ENCODE results near the gene TIMM23.
A peak's percentile ranks its signal among the peaks of the same experiment; 100 is the strongest.
"Not testable (repeated sequence)": the region's sequence is repeated elsewhere in the genome, so short reads cannot be mapped to it uniquely, and the experiment has no call there.

Gene TIMM23, protein sequence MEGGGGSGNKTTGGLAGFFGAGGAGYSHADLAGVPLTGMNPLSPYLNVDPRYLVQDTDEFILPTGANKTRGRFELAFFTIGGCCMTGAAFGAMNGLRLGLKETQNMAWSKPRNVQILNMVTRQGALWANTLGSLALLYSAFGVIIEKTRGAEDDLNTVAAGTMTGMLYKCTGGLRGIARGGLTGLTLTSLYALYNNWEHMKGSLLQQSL

DNA sequence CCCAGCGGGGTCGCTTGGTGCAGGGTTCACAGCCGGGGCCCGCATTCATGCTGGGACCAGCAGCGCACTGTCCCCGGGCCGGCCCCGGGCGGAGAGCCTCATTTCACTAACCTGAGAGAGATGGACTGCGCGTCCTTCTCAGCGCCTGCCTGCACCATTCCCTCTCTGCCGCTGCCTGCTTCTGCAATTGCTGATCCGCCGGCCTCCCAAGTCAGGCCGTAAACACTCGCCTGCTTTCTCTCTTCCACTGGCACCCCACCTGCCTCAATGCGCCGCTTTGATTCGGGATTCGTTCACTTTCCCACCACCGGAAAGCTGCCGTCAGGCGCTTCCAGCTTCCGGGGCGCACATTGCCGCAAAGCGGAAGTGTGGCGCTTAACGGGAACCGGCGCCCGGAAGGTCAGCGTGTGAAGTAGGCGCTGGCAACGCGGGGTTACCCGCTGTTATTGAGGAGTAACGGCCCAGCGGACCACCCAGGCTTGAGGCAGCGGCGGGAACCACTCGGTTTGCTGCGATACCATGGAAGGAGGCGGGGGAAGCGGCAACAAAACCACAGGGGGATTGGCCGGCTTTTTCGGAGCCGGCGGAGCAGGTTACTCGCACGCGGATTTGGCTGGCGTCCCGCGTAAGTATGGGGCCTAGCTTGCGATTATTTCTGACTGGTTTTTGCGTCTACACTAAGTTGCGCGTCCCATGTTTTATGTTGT is at the start of gene TIMM23:
Gene TIMM23 (plus strand): TSS at position 384 of the 707 bp plus-strand sequence. CDS start 136 bp downstream, at position 520.
- H3K4me3 ChIP-seq (ENCODE audit: low read depth, low read length) = peak within 1 kb of the TSS; percentile 76

- not testable (repeated sequence) for H3K4me3 ChIP-seq (ENCODE audit: low read depth, low read length)
These were observed 45.5 kb upstream of the TIMM23 start for GRCh38 chr10:45926790-45927189.

DNA sequence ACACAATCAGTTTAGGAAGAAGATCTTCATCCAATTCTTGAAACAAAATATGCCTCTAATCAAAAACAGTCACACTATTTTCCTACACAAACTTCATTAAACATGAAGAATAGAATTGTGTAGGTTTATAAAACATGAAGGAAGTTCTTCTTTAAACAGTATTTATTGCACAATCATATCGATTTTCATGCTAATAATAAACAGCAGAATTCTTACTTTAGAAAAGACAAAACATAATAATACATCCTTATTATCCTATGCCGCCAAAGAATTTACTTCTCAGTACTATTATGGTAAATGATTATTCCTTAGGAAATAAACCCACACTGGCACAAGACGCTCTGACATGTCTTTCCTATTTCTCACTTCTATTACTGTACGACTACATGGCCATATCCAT is 41.0 kb upstream of the TIMM23 start:
- not testable (repeated sequence) for H3K4me3 ChIP-seq (ENCODE audit: low read depth, low read length)

DNA sequence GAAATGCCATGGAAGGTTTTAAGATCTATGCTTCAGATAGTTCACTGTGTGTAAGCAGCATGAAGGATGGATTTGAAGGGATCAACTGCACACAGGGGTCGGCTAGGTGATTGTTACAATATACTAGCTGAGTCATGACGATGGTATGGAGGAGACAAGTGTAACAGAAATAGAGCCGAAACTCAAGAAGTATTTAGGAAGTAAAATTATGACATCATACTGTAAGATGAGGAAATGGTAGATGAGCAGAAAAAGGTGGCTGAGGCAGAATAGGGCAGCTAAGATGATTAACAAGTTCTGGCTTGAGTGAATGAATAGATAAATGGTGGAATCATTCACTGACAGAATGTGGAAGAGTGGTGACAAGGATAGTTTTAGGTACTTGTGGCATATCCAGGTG is 37.5 kb upstream of the TIMM23 start:
- H3K4me3 ChIP-seq (ENCODE audit: low read depth, low read length) = not testable (repeated sequence)

DNA sequence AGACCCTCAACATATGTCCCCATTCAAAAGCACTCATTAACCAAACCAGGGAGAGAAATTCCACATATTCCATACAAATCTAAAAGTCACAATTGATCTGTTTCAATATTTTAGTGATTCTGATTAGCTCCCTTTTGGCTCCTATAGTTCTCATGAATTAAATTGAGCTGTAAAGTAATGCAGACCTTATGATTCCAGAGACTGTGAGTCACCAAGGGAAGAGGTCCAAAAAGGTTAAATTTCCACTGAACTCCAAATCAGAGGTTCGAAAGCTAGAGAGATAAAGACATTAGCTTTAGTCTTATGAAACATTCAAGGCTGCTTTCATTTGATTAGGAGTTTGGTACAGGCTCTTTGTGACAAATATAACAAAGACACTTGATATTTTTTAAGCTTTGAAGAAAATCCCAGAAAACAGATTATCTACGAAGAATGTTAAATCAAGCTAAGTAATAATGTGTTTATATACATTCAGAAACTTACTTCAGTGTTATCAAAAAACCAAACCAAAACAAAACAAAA is 33.1 kb upstream of the TIMM23 start:
- H3K4me3 ChIP-seq (ENCODE audit: low read depth, low read length) = not testable (repeated sequence)

DNA sequence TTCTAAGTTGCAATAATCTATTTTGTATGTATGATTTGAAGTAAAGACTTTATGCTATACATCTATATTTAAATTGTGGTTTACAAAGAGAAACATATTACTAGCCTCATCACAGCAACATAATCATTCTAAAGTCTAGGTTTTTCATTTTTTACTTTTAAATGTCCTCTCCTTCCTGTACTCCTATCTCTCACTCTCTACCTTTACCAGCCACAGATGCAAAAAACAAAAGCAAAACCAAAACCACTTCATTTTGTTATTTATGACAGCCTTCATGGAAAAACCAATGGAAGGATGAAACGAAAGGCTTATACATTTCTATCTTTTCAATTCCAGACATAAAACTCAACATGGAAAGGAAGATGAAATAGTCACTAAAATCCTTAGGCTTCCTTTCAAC is 31.1 kb upstream of the TIMM23 start:
- H3K4me3 ChIP-seq (ENCODE audit: low read depth, low read length) = not testable (repeated sequence)

DNA sequence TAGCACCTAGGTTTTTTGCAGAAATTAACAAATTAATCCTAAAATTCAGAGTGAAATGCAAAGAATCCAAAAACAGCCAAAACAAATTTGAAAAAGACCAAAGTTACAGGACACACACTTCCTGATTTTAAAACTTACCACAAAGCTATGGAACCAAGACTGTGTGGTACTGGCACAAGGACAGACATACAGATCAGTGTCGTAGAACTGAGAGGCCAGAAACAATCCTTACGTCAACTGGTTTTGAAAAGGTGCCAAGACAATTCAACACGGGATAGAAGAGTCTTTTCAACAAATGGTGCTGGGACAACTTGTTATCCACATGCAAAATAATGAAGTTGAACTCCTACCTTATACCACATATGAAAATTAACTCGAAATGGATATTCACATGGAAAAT is 26.8 kb upstream of the TIMM23 start:
- H3K4me3 ChIP-seq (ENCODE audit: low read depth, low read length) = not testable (repeated sequence)

GRCh38 chr10:45947363-45947762 is 24.9 kb upstream of the TIMM23 start:
- not testable (repeated sequence) for H3K4me3 ChIP-seq (ENCODE audit: low read depth, low read length)

- not testable (repeated sequence) for H3K4me3 ChIP-seq (ENCODE audit: low read depth, low read length)
These were observed 23.5 kb upstream of the TIMM23 start for GRCh38 chr10:45948801-45949200.

GRCh38 chr10:45954367-45954766 is 17.9 kb upstream of the TIMM23 start:
- H3K4me3 ChIP-seq (ENCODE audit: low read depth, low read length) = not testable (repeated sequence)

DNA sequence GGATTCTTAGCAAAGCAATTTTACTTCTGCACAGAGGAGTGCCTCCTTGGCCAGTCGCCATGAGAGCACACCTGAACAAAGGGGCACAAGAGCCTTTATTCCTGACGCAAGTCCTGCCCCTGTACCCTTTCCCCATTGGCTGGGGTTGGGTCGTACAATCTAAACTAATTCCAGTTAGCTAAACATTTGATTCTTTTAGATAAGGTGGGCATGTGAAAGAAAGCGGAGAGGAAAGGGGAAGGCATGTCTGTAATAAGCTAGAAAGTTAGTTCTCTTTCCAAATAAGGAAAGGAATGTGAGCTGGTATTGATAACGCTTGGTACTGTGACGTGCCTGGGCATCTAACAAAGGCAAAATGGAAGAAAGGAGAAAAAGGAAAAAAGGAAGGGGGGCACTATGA is 15.7 kb upstream of the TIMM23 start:
- not testable (repeated sequence) for H3K4me3 ChIP-seq (ENCODE audit: low read depth, low read length)

- H3K4me3 ChIP-seq (ENCODE audit: low read depth, low read length) = not testable (repeated sequence)
These were observed 14.4 kb upstream of the TIMM23 start for GRCh38 chr10:45957928-45958327.

DNA sequence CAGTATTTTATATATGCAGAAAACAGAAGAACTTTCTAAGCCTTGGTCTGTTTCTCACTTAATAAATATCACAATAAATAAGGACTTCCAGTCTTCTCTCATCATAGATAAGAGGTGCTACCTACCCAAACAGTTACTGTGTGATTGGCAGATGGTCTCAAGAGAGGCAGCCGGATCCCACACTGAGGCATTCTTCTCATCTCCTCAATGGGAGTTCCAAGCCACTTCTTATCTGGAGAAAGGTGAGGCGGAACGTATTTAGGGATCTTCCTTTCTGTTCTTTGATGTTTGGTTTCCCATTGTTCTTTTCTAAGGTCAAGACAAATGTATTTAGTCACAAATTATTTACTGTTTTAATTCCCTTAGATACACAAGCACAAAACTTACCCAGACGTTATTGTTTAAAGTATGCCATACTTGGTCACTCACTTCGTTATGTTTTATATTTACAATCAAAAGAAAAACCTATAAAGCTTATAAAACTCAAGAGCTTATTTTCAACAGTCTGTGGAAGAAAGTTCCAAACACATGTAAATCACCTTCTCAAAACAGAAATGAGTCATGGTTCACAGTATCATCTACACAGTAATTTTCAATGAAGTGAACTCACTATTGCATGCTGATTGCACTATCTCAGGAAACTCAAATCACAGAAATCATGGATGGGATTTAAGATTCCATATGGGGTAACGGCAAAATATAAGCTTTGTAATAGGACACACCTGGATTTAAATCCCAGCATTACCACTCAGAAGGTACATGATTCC is 9.4 kb upstream of the TIMM23 start:
- H3K4me3 ChIP-seq (ENCODE audit: low read depth, low read length) = not testable (repeated sequence)

- peak overlapping the region; percentile 76 for H3K4me3 ChIP-seq (ENCODE audit: low read depth, low read length)
These were observed 1.3 kb upstream of the TIMM23 start for GRCh38 chr10:45971019-45971418.

DNA sequence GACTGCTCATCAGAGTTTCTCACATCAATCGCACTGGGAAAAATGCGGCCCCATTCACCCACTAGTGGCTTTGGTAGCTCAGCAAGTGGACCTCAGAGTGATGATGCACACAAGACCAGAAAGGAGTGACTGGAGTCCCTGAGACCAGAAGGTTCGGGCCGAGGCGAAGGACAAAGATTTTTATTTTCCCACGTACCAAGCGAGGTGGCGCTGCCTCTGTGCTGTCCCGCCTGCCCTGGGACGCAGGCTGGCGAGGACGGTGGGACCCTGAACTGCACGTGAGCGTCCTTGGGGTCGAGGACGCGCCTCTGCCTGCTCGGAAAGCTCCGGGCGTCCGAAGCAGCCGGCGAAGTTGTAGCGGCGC is 565 bp upstream of the TIMM23 start:
- H3K4me3 ChIP-seq (ENCODE audit: low read depth, low read length) = peak overlapping the region; percentile 76

DNA sequence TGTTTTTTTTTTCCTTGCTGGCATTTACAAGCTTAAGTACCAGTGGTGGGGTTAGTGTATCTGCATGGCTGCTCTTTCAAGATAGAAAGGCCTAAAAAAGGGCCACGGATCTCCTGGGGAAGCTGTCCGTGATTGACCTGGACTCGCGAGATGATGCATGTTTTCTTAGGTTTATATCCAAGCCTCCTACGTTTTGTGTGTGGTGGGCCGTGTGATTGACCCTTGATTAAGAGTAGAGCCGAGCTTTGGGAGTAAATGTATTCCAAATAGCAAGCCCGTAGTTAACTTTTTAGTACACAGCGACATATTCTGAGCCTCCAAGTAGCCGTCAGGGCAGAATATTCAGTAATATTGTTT is 502 bp downstream of the TIMM23 start:
- peak overlapping the region; percentile 76 for H3K4me3 ChIP-seq (ENCODE audit: low read depth, low read length)

GRCh38 chr10:45974041-45974440 is 1.8 kb downstream of the TIMM23 start:
- not testable (repeated sequence) for H3K4me3 ChIP-seq (ENCODE audit: low read depth, low read length)

DNA sequence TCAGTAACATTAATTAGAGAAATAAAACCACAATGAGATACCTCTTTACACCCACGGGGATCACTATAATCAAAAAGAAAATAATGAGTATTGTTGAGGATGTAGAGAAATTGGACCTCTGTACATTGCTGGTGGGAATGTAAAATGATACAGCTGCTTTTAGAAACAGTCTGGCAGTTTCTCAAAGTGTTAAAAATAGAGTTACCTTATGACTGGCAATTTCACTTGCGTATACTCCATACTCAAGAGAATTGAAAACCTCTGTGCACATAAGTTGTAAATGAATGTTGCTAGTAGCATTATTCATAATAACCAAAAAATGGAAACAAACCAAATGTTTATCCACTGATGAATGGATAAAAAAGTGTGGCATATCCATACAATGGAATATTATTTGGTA is 6.3 kb downstream of the TIMM23 start:
- H3K4me3 ChIP-seq (ENCODE audit: low read depth, low read length) = not testable (repeated sequence)

DNA sequence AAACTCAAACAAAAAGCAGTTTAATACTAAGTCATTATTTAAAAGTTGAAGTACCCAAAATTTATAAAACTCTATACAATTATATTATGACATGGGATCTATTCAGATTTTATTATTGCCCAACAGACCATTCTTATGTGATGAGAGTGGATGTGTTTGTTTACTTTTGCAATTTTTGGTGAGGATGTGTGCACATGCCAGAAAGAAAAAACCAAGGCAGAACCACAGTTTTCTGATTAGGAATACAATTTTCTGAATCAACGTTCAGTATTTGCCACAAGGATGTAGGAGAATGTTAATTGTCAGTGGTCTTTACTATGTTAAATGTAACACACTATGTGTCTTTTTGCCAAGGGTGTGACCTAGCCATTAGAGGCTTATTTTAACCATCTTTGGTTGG is 9.1 kb downstream of the TIMM23 start:
- H3K4me3 ChIP-seq (ENCODE audit: low read depth, low read length) = not testable (repeated sequence)

DNA sequence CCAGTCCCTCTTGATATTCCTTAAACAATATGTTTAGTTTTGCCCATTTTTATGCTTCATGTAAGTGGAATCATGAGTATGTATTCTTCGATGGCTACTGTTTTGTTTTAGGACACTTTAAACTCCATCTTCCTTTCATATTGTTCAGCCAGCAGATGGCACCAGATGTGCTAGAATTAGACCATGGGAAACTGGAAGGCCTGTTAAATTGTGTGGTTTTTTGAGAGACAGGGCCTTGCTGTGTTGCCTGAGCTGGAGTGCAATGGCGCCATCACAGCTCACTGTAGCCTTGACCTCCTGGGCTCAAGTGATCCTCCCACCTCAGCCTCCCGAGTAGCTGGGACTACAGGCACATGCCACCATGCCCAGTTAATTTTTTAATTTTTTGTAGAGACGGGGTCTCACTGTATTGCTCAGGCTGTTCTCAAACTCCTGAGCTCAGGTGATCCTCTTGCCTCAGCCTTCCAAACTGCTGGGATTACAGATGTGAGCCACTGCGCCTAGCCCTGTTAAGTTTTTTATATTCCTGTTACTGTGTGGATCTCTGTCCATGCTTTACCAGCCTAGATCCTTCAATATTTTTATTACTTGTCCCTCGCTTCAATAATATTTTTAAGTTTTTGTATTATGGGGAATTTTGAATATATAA is 11.4 kb downstream of the TIMM23 start:
- H3K4me3 ChIP-seq (ENCODE audit: low read depth, low read length) = not testable (repeated sequence)

DNA sequence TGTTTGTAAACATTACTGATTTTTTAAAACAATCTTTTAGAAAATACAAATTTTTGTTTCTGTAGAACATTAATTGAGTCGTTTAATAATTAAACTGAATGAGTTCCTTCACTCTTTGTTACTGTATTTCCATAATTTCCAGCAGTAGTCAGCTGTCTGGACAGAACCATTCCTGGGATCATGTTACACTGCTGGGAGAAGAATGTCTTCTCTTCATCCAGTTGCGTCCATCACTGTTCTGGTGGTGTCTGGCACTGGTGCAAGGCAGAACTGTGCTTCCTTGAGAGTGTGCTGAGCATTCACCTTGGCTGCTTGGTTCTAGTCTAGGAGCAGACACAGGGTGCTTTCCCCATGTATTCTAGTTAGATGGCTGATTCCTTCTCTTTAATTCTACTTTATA is 12.2 kb downstream of the TIMM23 start:
- H3K4me3 ChIP-seq (ENCODE audit: low read depth, low read length) = not testable (repeated sequence)
